NOMO-1 treated with dmso at 0.1 percent for 144 hours (cell line): ENCODE measurements around the gene GFRA4.

Experiments used
- DNase-seq: peaks from one replicate; lab custom pipeline; 2025; ENCODE audit not compliant: unreplicated experiment; lab: John Stamatoyannopoulos, UW

Gene GFRA4

GRCh38 chr20:3663031-3663701 is at the start of gene GFRA4:
GFRA4 (minus strand) TSS chr20:3663399; CDS start chr20:3663399, 0 bp downstream.
- DNase-seq = no peak

- peak; percentile 84 for DNase-seq
Measured at GRCh38 chr20:3712279-3712873, 49.2 kb upstream of the GFRA4 start, which contains the start of gene SIGLEC1. SIGLEC1 (minus strand) TSS chr20:3712600; CDS start chr20:3707128, 5,472 bp downstream.

GRCh38 chr20:3711484-3711941 is 48.3 kb upstream of the GFRA4 start:
- no peak for DNase-seq

GRCh38 chr20:3710703-3711483 is 47.7 kb upstream of the GFRA4 start:
- DNase-seq = peak; percentile 11

- no peak for DNase-seq
Measured at GRCh38 chr20:3710011-3710466, 46.8 kb upstream of the GFRA4 start.

- no peak for DNase-seq
Measured at GRCh38 chr20:3707508-3707899, 44.3 kb upstream of the GFRA4 start.

GRCh38 chr20:3706774-3707507 is 43.7 kb upstream of the GFRA4 start:
- DNase-seq = no peak

GRCh38 chr20:3705970-3706739 is 43.0 kb upstream of the GFRA4 start:
- no peak for DNase-seq

GRCh38 chr20:3705491-3705969 is 42.3 kb upstream of the GFRA4 start:
- no peak for DNase-seq

GRCh38 chr20:3704087-3704486 is 40.9 kb upstream of the GFRA4 start:
- DNase-seq = no peak

- no peak for DNase-seq
Measured at GRCh38 chr20:3702611-3703391, 39.6 kb upstream of the GFRA4 start.

- no peak for DNase-seq
Measured at GRCh38 chr20:3701061-3701998, 38.1 kb upstream of the GFRA4 start.

- no peak for DNase-seq
Measured at GRCh38 chr20:3699037-3699436, 35.8 kb upstream of the GFRA4 start.

GRCh38 chr20:3698591-3699001 is 35.4 kb upstream of the GFRA4 start:
- DNase-seq = no peak

- DNase-seq = no peak
Measured at GRCh38 chr20:3697588-3698305, 34.5 kb upstream of the GFRA4 start.

- no peak for DNase-seq
Measured at GRCh38 chr20:3696745-3697587, 33.8 kb upstream of the GFRA4 start.

- DNase-seq = no peak
Measured at GRCh38 chr20:3696200-3696599, 33.0 kb upstream of the GFRA4 start.
